ENCODE measurements around the gene RASAL1.

GRCh38 chr12:113113397-113113796, 22.2 kb downstream of the RASAL1 start:
- TF ChIP-seq, protein P1, sequence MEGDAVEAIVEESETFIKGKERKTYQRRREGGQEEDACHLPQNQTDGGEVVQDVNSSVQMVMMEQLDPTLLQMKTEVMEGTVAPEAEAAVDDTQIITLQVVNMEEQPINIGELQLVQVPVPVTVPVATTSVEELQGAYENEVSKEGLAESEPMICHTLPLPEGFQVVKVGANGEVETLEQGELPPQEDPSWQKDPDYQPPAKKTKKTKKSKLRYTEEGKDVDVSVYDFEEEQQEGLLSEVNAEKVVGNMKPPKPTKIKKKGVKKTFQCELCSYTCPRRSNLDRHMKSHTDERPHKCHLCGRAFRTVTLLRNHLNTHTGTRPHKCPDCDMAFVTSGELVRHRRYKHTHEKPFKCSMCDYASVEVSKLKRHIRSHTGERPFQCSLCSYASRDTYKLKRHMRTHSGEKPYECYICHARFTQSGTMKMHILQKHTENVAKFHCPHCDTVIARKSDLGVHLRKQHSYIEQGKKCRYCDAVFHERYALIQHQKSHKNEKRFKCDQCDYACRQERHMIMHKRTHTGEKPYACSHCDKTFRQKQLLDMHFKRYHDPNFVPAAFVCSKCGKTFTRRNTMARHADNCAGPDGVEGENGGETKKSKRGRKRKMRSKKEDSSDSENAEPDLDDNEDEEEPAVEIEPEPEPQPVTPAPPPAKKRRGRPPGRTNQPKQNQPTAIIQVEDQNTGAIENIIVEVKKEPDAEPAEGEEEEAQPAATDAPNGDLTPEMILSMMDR (IDR thresholded peaks at IDR 0.05) = no peak
- TF ChIP-seq POLR2A (IDR thresholded peaks at IDR 0.05) = no peak

Measured in Peyer's patch (tissue), 4 donors.